K562 (cell line): ENCODE measurements around the gene SLC1A5. TPM values are rescaled to one million over a fixed set of nuclear protein-coding genes. Genes with fewer than 3 reads are reported as not detected.

ENCODE experiments used
- ARID1B ChIP-seq: fragments of 450-650 bp; IDR thresholded peaks from 2 replicates; pipeline ENCODE4 v1.6.1; 2016; ENCODE audit warnings: antibody characterized with exemption, mild to moderate bottlenecking, inconsistent platforms
- ATF7 ChIP-seq: fragments of 450-650 bp; IDR thresholded peaks from 2 replicates; pipeline ENCODE4 v1.7.1; 2014; ENCODE audit warnings: mild to moderate bottlenecking, moderate library complexity
- BHLHE40 ChIP-seq: IDR thresholded peaks from 2 replicates; pipeline ENCODE4 v1.6.1; 2011; ENCODE audit warnings: low read length, improper control_type of control experiment
- CBFA2T3 ChIP-seq: fragments of 450-650 bp; IDR thresholded peaks from 2 replicates; pipeline ENCODE4 v1.6.1; 2017
- CBX1 ChIP-seq: sonication (generic); IDR thresholded peaks from 2 replicates; pipeline ENCODE4 v1.6.1; 2016; ENCODE audit warnings: antibody characterized with exemption, low read depth, mild to moderate bottlenecking
- DDX20 ChIP-seq: fragments of 450-650 bp; IDR thresholded peaks from 2 replicates; pipeline ENCODE4 v1.6.1; 2016; ENCODE audit warnings: missing genetic modification characterization, low read depth, mild to moderate bottlenecking, missing compliant biosample characterization, moderate library complexity
- ETV5 ChIP-seq: sonication (generic); formaldehyde crosslinking; IDR thresholded peaks from 2 replicates; pipeline ENCODE4 v1.4.0; 2020; ENCODE audit warnings: low read depth, mild to moderate bottlenecking, missing genetic modification reagents
- FOS ChIP-seq: IDR thresholded peaks from 3 replicates; pipeline ENCODE4 v1.6.1; 2011; ENCODE audit not compliant: insufficient read length; ENCODE audit errors: extremely low read depth
- GABPB2 ChIP-seq: fragments of 250-450 bp; sonication (Bioruptor Pico); conservative IDR thresholded peaks from 2 replicates; pipeline ENCODE4 v1.5.1; 2021; ENCODE audit warnings: mild to moderate bottlenecking
- HDAC8 ChIP-seq: fragments of 450-650 bp; IDR thresholded peaks from 2 replicates; pipeline ENCODE4 v1.6.1; 2016; ENCODE audit warnings: mild to moderate bottlenecking, missing genetic modification characterization, moderate library complexity, missing compliant biosample characterization
- MCM7 ChIP-seq, 2 experiments: fragments of 450-650 bp; IDR thresholded peaks; 2 replicates each; pipeline ENCODE4 v1.6.1; 2016 to 2018
- MXD1 ChIP-seq: fragments of 250-450 bp; sonication (Bioruptor Pico); IDR thresholded peaks from 2 replicates; pipeline ENCODE4 v1.8.0; 2021; ENCODE audit warnings: borderline replicate concordance, mild to moderate bottlenecking, moderate library complexity; ENCODE audit not compliant: poor library complexity, severe bottlenecking
- NFIX ChIP-seq: fragments of 250-450 bp; sonication (Bioruptor Pico); IDR thresholded peaks from 2 replicates; pipeline ENCODE4 v1.4.0; 2020; ENCODE audit warnings: low read depth, mild to moderate bottlenecking, moderate library complexity
- PTBP1 ChIP-seq: fragments of 200-400 bp; formaldehyde crosslinking; IDR thresholded peaks from 2 replicates; pipeline ENCODE4 v1.6.1; 2017; ENCODE audit warnings: low read depth, low read length
- RCOR1 ChIP-seq, 2 experiments: IDR thresholded peaks; 2 replicates each; pipeline ENCODE4 v1.6.1; 2012; ENCODE audit warnings: low read depth in 2 of 2, low read length in 2 of 2, borderline replicate concordance in 1 of 2, improper control_type of control experiment in 1 of 2
- SIRT6 ChIP-seq: IDR thresholded peaks from one replicate; pipeline ENCODE4 v1.6.1; 2012; ENCODE audit warnings: low read depth, mild to moderate bottlenecking, control low read depth, inconsistent platforms, low read length, moderate library complexity
- TAF9B ChIP-seq: fragments of 450-650 bp; IDR thresholded peaks from 2 replicates; pipeline ENCODE4 v1.6.1; 2018; ENCODE audit warnings: mild to moderate bottlenecking; ENCODE audit not compliant: partially characterized antibody
- ZBTB1 ChIP-seq: sonication (generic); formaldehyde crosslinking; IDR thresholded peaks from 2 replicates; pipeline ENCODE4 v1.8.1; 2023; ENCODE audit warnings: missing genetic modification reagents, low read depth, mild to moderate bottlenecking, borderline replicate concordance
- ZBTB8A ChIP-seq: fragments of 450-650 bp; IDR thresholded peaks from 2 replicates; pipeline ENCODE4 v1.6.1; 2018; ENCODE audit warnings: mild to moderate bottlenecking, moderate library complexity; ENCODE audit not compliant: partially characterized antibody
- ZNF124 ChIP-seq: sonication (generic); formaldehyde crosslinking; IDR thresholded peaks from 2 replicates; pipeline ENCODE4 v1.8.1; 2022; ENCODE audit warnings: missing genetic modification reagents
- ZNF696 ChIP-seq: fragments of 250-450 bp; sonication (Bioruptor Pico); conservative IDR thresholded peaks from 2 replicates; pipeline ENCODE4 v1.4.0; 2020; ENCODE audit warnings: mild to moderate bottlenecking, moderate library complexity
- ZNF740 ChIP-seq, 3 experiments: fragments of 200-800 bp in 1 of 3; sonication (Bioruptor generic) in 1 of 3; sonication (generic) in 1 of 3; formaldehyde crosslinking in 1 of 3; IDR thresholded peaks; 2 replicates each; pipeline versions ENCODE4 v1.6.1 to v1.8.0; 2016 to 2022; ENCODE audit warnings: mild to moderate bottlenecking in 2 of 3, missing compliant biosample characterization in 2 of 3, missing genetic modification characterization in 2 of 3, missing genetic modification reagents in 1 of 3
- polyA plus RNA-seq, 8 experiments: library from polyadenylated mRNA; depleted of rRNA in 4 of 8; stranded (reverse) in 5 of 8; unstranded in 3 of 8; fragments of >200 nt; fragmentation: Nextera tagmentation in 2 of 8; fragmentation: Illumina TruSeq in 1 of 8; extraction: Ambion mirVana in 2 of 8; extraction: Trizol in 1 of 8; gene quantifications; 2 replicates each; pipeline versions ENCODE4 v1.2.1 to v1.2.3, GENCODE V29; 2011 to 2014; ENCODE audit warnings: inconsistent platforms in 1 of 8, missing spikeins in 1 of 8
- total RNA-seq, 7 experiments: library from RNA; depleted of rRNA in 6 of 7; stranded (reverse); fragments of >200 nt in 6 of 7; fragmentation: Illumina TruSeq in 2 of 7; extraction: Trizol in 2 of 7; gene quantifications; 2 replicates each; pipeline versions ENCODE4 v1.2.1 to v1.2.3, GENCODE V29; 2011 to 2021; ENCODE audit warnings: low replicate concordance in 1 of 7
- TF ChIP-seq, protein P1 (sequence below): fragments of 150-350 bp; conservative IDR thresholded peaks from 2 replicates; pipeline ENCODE4 v1.6.1; 2014; ENCODE audit warnings: low read length
- TF ChIP-seq, protein P2 (sequence below): fragments of 200-400 bp; formaldehyde crosslinking; IDR thresholded peaks from 2 replicates; pipeline ENCODE4 v1.6.1; 2017; ENCODE audit warnings: mild to moderate bottlenecking, low read depth, low read length, moderate library complexity

SLC1A5 gene
- total and polyA plus RNA-seq, 9 of the 15 experiments (the other 6 are each of a cell fraction or from before 2014, with no cell fraction given): 31.2 to 417 (median 134) TPM

- TF ChIP-seq ZNF696 (no peak), ATF7 (peak; percentile 41; the same call in 1 of the 2 replicates), GABPB2 (CRISPR knock-in tag) (no peak), PTBP1 (no peak), MCM7 (IDR thresholded peaks at IDR 0.05) (no peak), HDAC8 (no peak), MXD1 (no peak), NFIX (CRISPR knock-in tag) (no peak), TAF9B (no peak), ZBTB1 (CRISPR knock-in tag) (no peak), FOS (no peak), RCOR1 (IDR thresholded peaks at IDR 0.05; ENCODE audit: borderline replicate concordance in 1 of 2, low read depth in 2 of 2, low read length in 2 of 2) (no peak), SIRT6 (no peak), ARID1B (peak; percentile 25; the same call in 1 of the 2 replicates), ZNF740 (CRISPR knock-in tag; IDR thresholded peaks at IDR 0.05) (no peak), ZNF740 (tag; IDR thresholded peaks at IDR 0.05) (no peak), BHLHE40 (no peak), ZBTB8A (no peak), CBFA2T3 (no peak), ZNF124 (CRISPR knock-in tag) (no peak), DDX20 (tag) (no peak), ETV5 (CRISPR knock-in tag) (no peak), CBX1 (no peak)
- TF ChIP-seq, protein P1, sequence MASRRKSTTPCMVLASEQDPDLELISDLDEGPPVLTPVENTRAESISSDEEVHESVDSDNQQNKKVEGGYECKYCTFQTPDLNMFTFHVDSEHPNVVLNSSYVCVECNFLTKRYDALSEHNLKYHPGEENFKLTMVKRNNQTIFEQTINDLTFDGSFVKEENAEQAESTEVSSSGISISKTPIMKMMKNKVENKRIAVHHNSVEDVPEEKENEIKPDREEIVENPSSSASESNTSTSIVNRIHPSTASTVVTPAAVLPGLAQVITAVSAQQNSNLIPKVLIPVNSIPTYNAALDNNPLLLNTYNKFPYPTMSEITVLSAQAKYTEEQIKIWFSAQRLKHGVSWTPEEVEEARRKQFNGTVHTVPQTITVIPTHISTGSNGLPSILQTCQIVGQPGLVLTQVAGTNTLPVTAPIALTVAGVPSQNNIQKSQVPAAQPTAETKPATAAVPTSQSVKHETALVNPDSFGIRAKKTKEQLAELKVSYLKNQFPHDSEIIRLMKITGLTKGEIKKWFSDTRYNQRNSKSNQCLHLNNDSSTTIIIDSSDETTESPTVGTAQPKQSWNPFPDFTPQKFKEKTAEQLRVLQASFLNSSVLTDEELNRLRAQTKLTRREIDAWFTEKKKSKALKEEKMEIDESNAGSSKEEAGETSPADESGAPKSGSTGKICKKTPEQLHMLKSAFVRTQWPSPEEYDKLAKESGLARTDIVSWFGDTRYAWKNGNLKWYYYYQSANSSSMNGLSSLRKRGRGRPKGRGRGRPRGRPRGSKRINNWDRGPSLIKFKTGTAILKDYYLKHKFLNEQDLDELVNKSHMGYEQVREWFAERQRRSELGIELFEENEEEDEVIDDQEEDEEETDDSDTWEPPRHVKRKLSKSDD: no peak
- TF ChIP-seq, protein P2, sequence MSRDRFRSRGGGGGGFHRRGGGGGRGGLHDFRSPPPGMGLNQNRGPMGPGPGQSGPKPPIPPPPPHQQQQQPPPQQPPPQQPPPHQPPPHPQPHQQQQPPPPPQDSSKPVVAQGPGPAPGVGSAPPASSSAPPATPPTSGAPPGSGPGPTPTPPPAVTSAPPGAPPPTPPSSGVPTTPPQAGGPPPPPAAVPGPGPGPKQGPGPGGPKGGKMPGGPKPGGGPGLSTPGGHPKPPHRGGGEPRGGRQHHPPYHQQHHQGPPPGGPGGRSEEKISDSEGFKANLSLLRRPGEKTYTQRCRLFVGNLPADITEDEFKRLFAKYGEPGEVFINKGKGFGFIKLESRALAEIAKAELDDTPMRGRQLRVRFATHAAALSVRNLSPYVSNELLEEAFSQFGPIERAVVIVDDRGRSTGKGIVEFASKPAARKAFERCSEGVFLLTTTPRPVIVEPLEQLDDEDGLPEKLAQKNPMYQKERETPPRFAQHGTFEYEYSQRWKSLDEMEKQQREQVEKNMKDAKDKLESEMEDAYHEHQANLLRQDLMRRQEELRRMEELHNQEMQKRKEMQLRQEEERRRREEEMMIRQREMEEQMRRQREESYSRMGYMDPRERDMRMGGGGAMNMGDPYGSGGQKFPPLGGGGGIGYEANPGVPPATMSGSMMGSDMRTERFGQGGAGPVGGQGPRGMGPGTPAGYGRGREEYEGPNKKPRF: no peak
Observed at GRCh38 chr19:46791944-46792343, 3.5 kb upstream of the SLC1A5 start (continued).
